BLaER1 treated with 17β-estradiol and CSF1 and Interleukin-3, amounts not matched to agents 10 nM and 100 nM (cell line): ENCODE data around the gene PPFIBP1.
A peak's percentile ranks its signal among the peaks of the same experiment; 100 is the strongest.
"Not testable (repeated sequence)": the region's sequence is repeated elsewhere in the genome, so short reads cannot be mapped to it uniquely, and the experiment has no call there.

ENCODE experiments used
- H3K27ac ChIP-seq, 11 experiments: shearing (Covaris generic); formaldehyde crosslinking; 2 replicates each; pipeline ENCODE4 v1.8.1; 2022
- H3K27me3 ChIP-seq, 11 experiments: shearing (Covaris generic); formaldehyde crosslinking; 2 replicates each; pipeline ENCODE4 v1.8.1; 2022
- H3K36me3 ChIP-seq, 11 experiments: shearing (Covaris generic); formaldehyde crosslinking; 2 replicates each; pipeline ENCODE4 v1.8.1; 2022
- H3K4me1 ChIP-seq, 10 experiments: shearing (Covaris generic); formaldehyde crosslinking; 2 replicates each; pipeline ENCODE4 v1.8.1; 2022
- H3K4me2 ChIP-seq, 11 experiments: shearing (Covaris generic); formaldehyde crosslinking; 2 replicates each; pipeline ENCODE4 v1.8.1; 2022
- H3K4me3 ChIP-seq, 10 experiments: shearing (Covaris generic); formaldehyde crosslinking; 2 replicates each; pipeline ENCODE4 v1.8.1; 2022
- H3K9ac ChIP-seq, 11 experiments: shearing (Covaris generic); formaldehyde crosslinking; 2 replicates each; pipeline ENCODE4 v1.8.1; 2022
- H3K9me3 ChIP-seq, 11 experiments: shearing (Covaris generic); formaldehyde crosslinking; replicated peaks in 1 of 11; 2 replicates each; pipeline ENCODE4 v1.8.1; 2022
- H4K20me1 ChIP-seq, 11 experiments: shearing (Covaris generic); formaldehyde crosslinking; 2 replicates each; pipeline ENCODE4 v1.8.1; 2022
- Cebpa-rat ChIP-seq, 11 experiments: shearing (Covaris generic); IDR thresholded peaks; 2 replicates each; pipeline ENCODE4 v1.8.1; 2022

Gene PPFIBP1

GRCh38 chr12:27644158-27644845, 120.3 kb downstream of the PPFIBP1 start:
- H3K4me1 ChIP-seq, result no peaks in the 10 kb centered on the region
- no peak overlapping the region for H3K27ac ChIP-seq
- no peaks in the 10 kb centered on the region for H4K20me1 ChIP-seq
- H3K4me3 ChIP-seq, result no peak overlapping the region
- H3K4me2 ChIP-seq, result no peak overlapping the region
- H3K36me3 ChIP-seq, result peaks cover 5 to 76% (median 42%) of the 10 kb centered on the region in 11 experiments; a peak in 19 of 22 replicates
- no peaks in the 10 kb centered on the region for H3K9me3 ChIP-seq
- TF ChIP-seq Cebpa-rat (IDR thresholded peaks at IDR 0.05), result no peak
- no peak overlapping the region for H3K9ac ChIP-seq
- no peaks in the 10 kb centered on the region for H3K27me3 ChIP-seq

GRCh38 chr12:27645671-27646070, 121.7 kb downstream of the PPFIBP1 start:
- no peaks in the 10 kb centered on the region for H3K4me1 ChIP-seq
- no peak overlapping the region for H3K9ac ChIP-seq
- H3K4me2 ChIP-seq, result no peak overlapping the region
- H3K4me3 ChIP-seq, result no peak overlapping the region
- H3K36me3 ChIP-seq, result peaks cover 5 to 78% (median 46%) of the 10 kb centered on the region in 11 experiments; a peak in 19 of 22 replicates
- TF ChIP-seq Cebpa-rat (IDR thresholded peaks at IDR 0.05), result no peak
- H3K27me3 ChIP-seq, result no peaks in the 10 kb centered on the region
- H3K27ac ChIP-seq, result no peak overlapping the region
- no peaks in the 10 kb centered on the region for H3K9me3 ChIP-seq
- H4K20me1 ChIP-seq, result no peaks in the 10 kb centered on the region

GRCh38 chr12:27646149-27646548, 122.1 kb downstream of the PPFIBP1 start:
- Histone ChIP-seq H3K4me2 (no peak overlapping the region), H3K27ac (no peak overlapping the region), H3K9me3 (no peaks in the 10 kb centered on the region), H3K4me3 (no peak overlapping the region), H3K27me3 (no peaks in the 10 kb centered on the region), H3K9ac (no peak overlapping the region), H4K20me1 (no peaks in the 10 kb centered on the region), H3K4me1 (no peaks in the 10 kb centered on the region), H3K36me3 (peaks cover 5 to 82% (median 47%) of the 10 kb centered on the region in 11 experiments; a peak in 19 of 22 replicates)
- TF ChIP-seq Cebpa-rat (IDR thresholded peaks at IDR 0.05), result no peak

GRCh38 chr12:27650011-27650410, 126.0 kb downstream of the PPFIBP1 start:
- no peaks in the 10 kb centered on the region for H4K20me1 ChIP-seq
- no peak overlapping the region for H3K9ac ChIP-seq
- no peaks in the 10 kb centered on the region for H3K27me3 ChIP-seq
- no peak overlapping the region for H3K4me3 ChIP-seq
- TF ChIP-seq Cebpa-rat (IDR thresholded peaks at IDR 0.05), result no peak
- H3K36me3 ChIP-seq, result peaks cover 5 to 69% (median 47%) of the 10 kb centered on the region in 11 experiments; a peak in 19 of 22 replicates
- H3K4me2 ChIP-seq, result no peak overlapping the region
- H3K4me1 ChIP-seq, result peaks cover 0 to 8% (median 5%) of the 10 kb centered on the region in 10 experiments; a peak in 6 of 20 replicates
- no peaks in the 10 kb centered on the region for H3K9me3 ChIP-seq
- H3K27ac ChIP-seq, result no peak overlapping the region

- no peak for TF ChIP-seq Cebpa-rat (IDR thresholded peaks at IDR 0.05)
These were observed 127.2 kb downstream of the PPFIBP1 start for GRCh38 chr12:27651201-27651600.

GRCh38 chr12:27652174-27652763, 128.3 kb downstream of the PPFIBP1 start:
- no peak for TF ChIP-seq Cebpa-rat (IDR thresholded peaks at IDR 0.05)
- Histone ChIP-seq H3K4me2 (no peak overlapping the region), H3K27ac (no peak overlapping the region), H3K9me3 (no peaks in the 10 kb centered on the region), H3K9ac (no peak overlapping the region), H3K36me3 (peaks cover 7 to 69% (median 39%) of the 10 kb centered on the region in 11 experiments; a peak in 21 of 22 replicates), H4K20me1 (no peaks in the 10 kb centered on the region), H3K27me3 (no peaks in the 10 kb centered on the region), H3K4me3 (no peak overlapping the region), H3K4me1 (peaks cover 0 to 8% (median 5%) of the 10 kb centered on the region in 10 experiments; a peak in 6 of 20 replicates)

More at GRCh38 chr12:27651201-27651600, 127.2 kb downstream of the PPFIBP1 start:
- Histone ChIP-seq H3K27ac (no peak overlapping the region), H3K36me3 (peaks cover 5 to 69% (median 38%) of the 10 kb centered on the region in 11 experiments; a peak in 19 of 22 replicates), H3K27me3 (no peaks in the 10 kb centered on the region), H3K4me1 (peaks cover 0 to 8% (median 5%) of the 10 kb centered on the region in 10 experiments; a peak in 6 of 20 replicates), H3K4me2 (no peak overlapping the region), H3K9ac (no peak overlapping the region), H3K9me3 (no peaks in the 10 kb centered on the region), H4K20me1 (no peaks in the 10 kb centered on the region), H3K4me3 (no peak overlapping the region)

GRCh38 chr12:27653661-27654060, 129.7 kb downstream of the PPFIBP1 start:
- Histone ChIP-seq H3K4me3 (no peak overlapping the region), H3K4me1 (peaks cover 0 to 8% (median 5%) of the 10 kb centered on the region in 10 experiments; a peak in 6 of 20 replicates), H3K9ac (0 out of 22 replicates have a peak overlapping the region, but pooled peaks of 1 of the 11 experiments have one; percentile 21), H4K20me1 (no peaks in the 10 kb centered on the region), H3K4me2 (0 out of 22 replicates have a peak overlapping the region, but pooled peaks of 2 of the 11 experiments have one; percentile 12 to 22), H3K36me3 (peaks cover 20 to 69% (median 41%) of the 10 kb centered on the region in 11 experiments), H3K9me3 (no peaks in the 10 kb centered on the region), H3K27ac (peak overlapping the region in 1 of 11 experiments; percentile 5; a peak in 2 of 22 replicates), H3K27me3 (no peaks in the 10 kb centered on the region)
- no peak for TF ChIP-seq Cebpa-rat (IDR thresholded peaks at IDR 0.05)

GRCh38 chr12:27655476-27655875, 131.5 kb downstream of the PPFIBP1 start:
- H3K4me2 ChIP-seq, H3K27me3 ChIP-seq, H3K9ac ChIP-seq, H3K4me3 ChIP-seq, H3K9me3 ChIP-seq, H3K4me1 ChIP-seq, H4K20me1 ChIP-seq, H3K27ac ChIP-seq: not testable (repeated sequence)
- peaks cover 31 to 69% (median 45%) of the 10 kb centered on the region in 11 experiments for H3K36me3 ChIP-seq

- Histone ChIP-seq H3K36me3 (peaks cover 48 to 79% (median 58%) of the 10 kb centered on the region in 11 experiments), H3K4me1 (peaks cover 0 to 8% (median 5%) of the 10 kb centered on the region in 10 experiments; a peak in 6 of 20 replicates), H3K9me3 (no peaks in the 10 kb centered on the region), H3K27ac (no peak overlapping the region), H3K27me3 (no peaks in the 10 kb centered on the region), H3K9ac (no peak overlapping the region), H4K20me1 (no peaks in the 10 kb centered on the region), H3K4me3 (no peak overlapping the region), H3K4me2 (no peak overlapping the region)
- no peak for TF ChIP-seq Cebpa-rat (IDR thresholded peaks at IDR 0.05)
These were observed 133.3 kb downstream of the PPFIBP1 start for GRCh38 chr12:27657296-27657695.
